HEK293 (cell line): ENCODE measurements around the gene FBXL4.

ENCODE experiments used
- RBAK ChIP-seq: fragments of 450-650 bp; formaldehyde crosslinking; IDR thresholded peaks from 2 replicates; pipeline ENCODE4 v1.5.1; 2016; ENCODE audit warnings: missing biosample characterization, missing genetic modification characterization
- ZNF223 ChIP-seq: fragments of 450-650 bp; formaldehyde crosslinking; IDR thresholded peaks from 2 replicates; pipeline ENCODE4 v1.5.1; 2016; ENCODE audit warnings: missing biosample characterization, missing genetic modification characterization
- ZNF24 ChIP-seq: fragments of 450-650 bp; formaldehyde crosslinking; IDR thresholded peaks from 2 replicates; pipeline ENCODE4 v1.5.1; 2016; ENCODE audit warnings: missing biosample characterization, missing genetic modification characterization
- ZNF335 ChIP-seq: fragments of 450-650 bp; formaldehyde crosslinking; conservative IDR thresholded peaks from 2 replicates; pipeline ENCODE4 v1.5.1; 2016; ENCODE audit warnings: missing biosample characterization, missing genetic modification characterization
- ZNF76 ChIP-seq: fragments of 450-650 bp; formaldehyde crosslinking; IDR thresholded peaks from 2 replicates; pipeline ENCODE4; 2016; ENCODE audit warnings: low read depth, missing biosample characterization, missing genetic modification characterization, borderline replicate concordance
- TF ChIP-seq, protein P1 (sequence below): fragments of 450-650 bp; formaldehyde crosslinking; IDR thresholded peaks from 2 replicates; pipeline ENCODE4 v1.5.1; 2016; ENCODE audit warnings: missing biosample characterization, missing genetic modification characterization
- TF ChIP-seq, protein P2 (sequence below): fragments of 450-650 bp; formaldehyde crosslinking; conservative IDR thresholded peaks from 2 replicates; pipeline ENCODE4 v1.5.1; 2016; ENCODE audit warnings: low read depth, missing biosample characterization, missing genetic modification characterization

DNA sequence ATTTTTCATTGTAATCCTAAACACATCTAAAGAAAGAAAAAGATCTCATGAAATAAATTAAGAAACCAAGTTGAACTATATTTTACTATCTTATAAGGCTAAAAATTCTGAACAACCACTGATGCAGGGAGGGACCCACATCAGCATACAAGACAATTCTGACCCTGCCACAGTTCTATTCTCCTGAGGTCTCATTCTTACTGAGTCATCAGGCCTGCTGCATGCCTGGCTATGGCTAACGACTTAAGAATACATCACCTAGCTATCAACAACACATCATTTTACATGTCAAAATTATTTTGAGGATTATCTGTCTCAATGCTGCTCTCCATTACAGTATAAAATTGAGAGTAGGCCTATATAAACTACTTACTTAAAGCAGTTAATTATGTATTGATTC lies 52.9 kb downstream of the FBXL4 start:
- TF ChIP-seq, protein P1, sequence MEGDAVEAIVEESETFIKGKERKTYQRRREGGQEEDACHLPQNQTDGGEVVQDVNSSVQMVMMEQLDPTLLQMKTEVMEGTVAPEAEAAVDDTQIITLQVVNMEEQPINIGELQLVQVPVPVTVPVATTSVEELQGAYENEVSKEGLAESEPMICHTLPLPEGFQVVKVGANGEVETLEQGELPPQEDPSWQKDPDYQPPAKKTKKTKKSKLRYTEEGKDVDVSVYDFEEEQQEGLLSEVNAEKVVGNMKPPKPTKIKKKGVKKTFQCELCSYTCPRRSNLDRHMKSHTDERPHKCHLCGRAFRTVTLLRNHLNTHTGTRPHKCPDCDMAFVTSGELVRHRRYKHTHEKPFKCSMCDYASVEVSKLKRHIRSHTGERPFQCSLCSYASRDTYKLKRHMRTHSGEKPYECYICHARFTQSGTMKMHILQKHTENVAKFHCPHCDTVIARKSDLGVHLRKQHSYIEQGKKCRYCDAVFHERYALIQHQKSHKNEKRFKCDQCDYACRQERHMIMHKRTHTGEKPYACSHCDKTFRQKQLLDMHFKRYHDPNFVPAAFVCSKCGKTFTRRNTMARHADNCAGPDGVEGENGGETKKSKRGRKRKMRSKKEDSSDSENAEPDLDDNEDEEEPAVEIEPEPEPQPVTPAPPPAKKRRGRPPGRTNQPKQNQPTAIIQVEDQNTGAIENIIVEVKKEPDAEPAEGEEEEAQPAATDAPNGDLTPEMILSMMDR (tag by site-specific recombination), result no peak
- no peak for TF ChIP-seq ZNF76 (tag by site-specific recombination)
- no peak for TF ChIP-seq RBAK (tag by site-specific recombination)
- no peak for TF ChIP-seq ZNF24 (tag by site-specific recombination)
- no peak for TF ChIP-seq ZNF335 (tag by site-specific recombination)
- no peak for TF ChIP-seq ZNF223
- TF ChIP-seq, protein P2, sequence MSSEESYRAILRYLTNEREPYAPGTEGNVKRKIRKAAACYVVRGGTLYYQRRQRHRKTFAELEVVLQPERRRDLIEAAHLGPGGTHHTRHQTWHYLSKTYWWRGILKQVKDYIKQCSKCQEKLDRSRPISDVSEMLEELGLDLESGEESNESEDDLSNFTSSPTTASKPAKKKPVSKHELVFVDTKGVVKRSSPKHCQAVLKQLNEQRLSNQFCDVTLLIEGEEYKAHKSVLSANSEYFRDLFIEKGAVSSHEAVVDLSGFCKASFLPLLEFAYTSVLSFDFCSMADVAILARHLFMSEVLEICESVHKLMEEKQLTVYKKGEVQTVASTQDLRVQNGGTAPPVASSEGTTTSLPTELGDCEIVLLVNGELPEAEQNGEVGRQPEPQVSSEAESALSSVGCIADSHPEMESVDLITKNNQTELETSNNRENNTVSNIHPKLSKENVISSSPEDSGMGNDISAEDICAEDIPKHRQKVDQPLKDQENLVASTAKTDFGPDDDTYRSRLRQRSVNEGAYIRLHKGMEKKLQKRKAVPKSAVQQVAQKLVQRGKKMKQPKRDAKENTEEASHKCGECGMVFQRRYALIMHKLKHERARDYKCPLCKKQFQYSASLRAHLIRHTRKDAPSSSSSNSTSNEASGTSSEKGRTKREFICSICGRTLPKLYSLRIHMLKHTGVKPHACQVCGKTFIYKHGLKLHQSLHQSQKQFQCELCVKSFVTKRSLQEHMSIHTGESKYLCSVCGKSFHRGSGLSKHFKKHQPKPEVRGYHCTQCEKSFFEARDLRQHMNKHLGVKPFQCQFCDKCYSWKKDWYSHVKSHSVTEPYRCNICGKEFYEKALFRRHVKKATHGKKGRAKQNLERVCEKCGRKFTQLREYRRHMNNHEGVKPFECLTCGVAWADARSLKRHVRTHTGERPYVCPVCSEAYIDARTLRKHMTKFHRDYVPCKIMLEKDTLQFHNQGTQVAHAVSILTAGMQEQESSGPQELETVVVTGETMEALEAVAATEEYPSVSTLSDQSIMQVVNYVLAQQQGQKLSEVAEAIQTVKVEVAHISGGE (tag by site-specific recombination), result no peak
